Caco-2 (cell line): ENCODE results near the gene NEK9. TPM values are rescaled to one million over a fixed set of nuclear protein-coding genes. Genes with fewer than 3 reads are reported as not detected.
A peak's percentile ranks its signal among the peaks of the same experiment; 100 is the strongest.

ENCODE experiments used
- BruUV-seq: library from RNA; stranded (reverse); fragments of 400-500 nt; replicated peaks from 2 replicates; lab custom pipeline; 2021; lab: Mats Ljungman, UMichigan
- CTCF ChIA-PET: fragments of 300-600 bp; sonication (Branson Sonifier 250); formaldehyde crosslinking; loops from one replicate; lab custom pipeline; 2022; ENCODE audit warnings: antibody characterized with exemption; lab: Charles Lee
- POLR2A ChIA-PET: fragments of 300-600 bp; sonication (Branson Sonifier 250); formaldehyde crosslinking; loops from one replicate; lab custom pipeline; 2022; ENCODE audit warnings: antibody characterized with exemption; lab: Charles Lee
- DNase-seq, 2 experiments: peaks; one replicate each; pipeline versions ENCODE4 v3.0.0 to v3.0.0-alpha.2; 2020 to 2022
- H3K27me3 ChIP-seq: replicated peaks from 2 replicates; pipeline ENCODE4 v1.6.0; 2011; ENCODE audit warnings: low read length; ENCODE audit not compliant: control insufficient read depth, insufficient read depth
- H3K36me3 ChIP-seq: 2 replicates; pipeline ENCODE4 v1.5.1; 2011; ENCODE audit warnings: low read length; ENCODE audit not compliant: control insufficient read depth, insufficient read depth
- H3K4me1 ChIP-seq: fragments of 250-450 bp; sonication (Bioruptor Pico); 2 replicates; pipeline ENCODE4 v1.5.1; 2020; ENCODE audit warnings: mild to moderate bottlenecking
- H3K4me3 ChIP-seq: 2 replicates; pipeline ENCODE4 v1.5.1; 2011; ENCODE audit warnings: low read depth, mild to moderate bottlenecking, control low read depth, low read length
- H3K9me3 ChIP-seq: fragments of 250-450 bp; sonication (Bioruptor Pico); 2 replicates; pipeline ENCODE4 v1.5.1; 2020; ENCODE audit warnings: mild to moderate bottlenecking, moderate library complexity
- H3K27ac Mint-ChIP-seq: one replicate; pipeline ENCODE4 v1.8.0; 2022; ENCODE audit warnings: mixed read lengths; ENCODE audit not compliant: unreplicated experiment
- H3K27me3 Mint-ChIP-seq: one replicate; pipeline ENCODE4 v1.8.0; 2022; ENCODE audit warnings: mixed read lengths; ENCODE audit not compliant: insufficient read depth, unreplicated experiment
- H3K36me3 Mint-ChIP-seq: one replicate; pipeline ENCODE4 v1.8.0; 2022; ENCODE audit warnings: mild to moderate bottlenecking, mixed read lengths; ENCODE audit not compliant: insufficient read depth, unreplicated experiment
- H3K4me1 Mint-ChIP-seq: one replicate; pipeline ENCODE4 v1.8.0; 2022; ENCODE audit warnings: low read depth, mixed read lengths; ENCODE audit not compliant: unreplicated experiment
- H3K4me3 Mint-ChIP-seq: one replicate; pipeline ENCODE4 v1.8.0; 2022; ENCODE audit warnings: mild to moderate bottlenecking, moderate library complexity, mixed read lengths; ENCODE audit not compliant: unreplicated experiment
- H3K9me3 Mint-ChIP-seq: one replicate; pipeline ENCODE4 v1.8.0; 2022; ENCODE audit warnings: mixed read lengths; ENCODE audit not compliant: unreplicated experiment
- intact Hi-C: fragments of 100-400 bp; cut with micrococcal nuclease; formaldehyde crosslinking; loops from one replicate; pipeline ENCODE4 v1.10.0; 2022; ENCODE audit not compliant: unreplicated experiment
- total RNA-seq: library from RNA; stranded (reverse); gene quantifications from 2 replicates; pipeline ENCODE4 v1.2.3, GENCODE V29; 2022
- TF ChIP-seq, protein P1 (sequence below), 2 experiments: fragments of 200-600 bp in 1 of 2; IDR thresholded peaks; 1 replicate in 1 of 2; 2 replicates in 1 of 2; pipeline versions ENCODE4 v1.5.1 to v1.8.0; 2011 to 2022; ENCODE audit warnings: antibody characterized with exemption in 1 of 2, control low read depth in 1 of 2, inconsistent platforms in 1 of 2, low read depth in 1 of 2, low read length in 1 of 2, mild to moderate bottlenecking in 1 of 2, moderate library complexity in 1 of 2; ENCODE audit not compliant: insufficient read depth in 1 of 2, severe bottlenecking in 1 of 2, unreplicated experiment in 1 of 2

The NEK9 gene
- total RNA-seq, 1 experiment from 2014 or later = 69.2 TPM

DNA sequence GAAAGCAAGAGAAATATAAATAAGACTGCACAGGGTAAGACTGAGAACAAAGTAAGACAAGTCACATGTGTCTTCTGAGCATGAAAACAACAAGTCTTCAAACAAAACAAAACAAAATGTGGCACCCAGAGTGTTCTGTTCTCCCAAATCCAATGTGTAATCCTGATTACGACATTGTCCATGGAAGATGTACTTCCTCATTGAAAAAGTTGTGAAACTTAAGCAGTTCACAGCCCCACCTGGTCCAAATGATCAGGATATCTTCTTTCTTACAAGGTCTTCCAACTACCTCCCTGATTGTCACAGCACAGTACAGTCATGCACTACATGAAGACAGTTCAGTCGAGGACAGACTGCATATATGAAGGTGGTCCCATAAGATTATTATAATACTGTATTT lies 23.3 kb upstream of the NEK9 start:
- CTCF ChIA-PET = no interaction called here
- Mint-ChIP-seq H3K27me3 (no peaks in the 10 kb centered on the region), H3K36me3 (peaks cover 24% of the 10 kb centered on the region), H3K9me3 (no peaks in the 10 kb centered on the region), H3K27ac (no peak overlapping the region), H3K4me1 (peaks cover 13% of the 10 kb centered on the region), H3K4me3 (no peak overlapping the region)
- Histone ChIP-seq H3K4me1 (0 out of 2 replicates have a peak, but pooled peaks cover 15% of the 10 kb centered on the region), H3K4me3 (no peak overlapping the region), H3K27me3 (no peaks in the 10 kb centered on the region), H3K36me3 (no peaks in the 10 kb centered on the region), H3K9me3 (no peaks in the 10 kb centered on the region)
- no peak for DNase-seq
- intact Hi-C loops = no loop called here
- POLR2A ChIA-PET = no interaction called here
- TF ChIP-seq, protein P1, sequence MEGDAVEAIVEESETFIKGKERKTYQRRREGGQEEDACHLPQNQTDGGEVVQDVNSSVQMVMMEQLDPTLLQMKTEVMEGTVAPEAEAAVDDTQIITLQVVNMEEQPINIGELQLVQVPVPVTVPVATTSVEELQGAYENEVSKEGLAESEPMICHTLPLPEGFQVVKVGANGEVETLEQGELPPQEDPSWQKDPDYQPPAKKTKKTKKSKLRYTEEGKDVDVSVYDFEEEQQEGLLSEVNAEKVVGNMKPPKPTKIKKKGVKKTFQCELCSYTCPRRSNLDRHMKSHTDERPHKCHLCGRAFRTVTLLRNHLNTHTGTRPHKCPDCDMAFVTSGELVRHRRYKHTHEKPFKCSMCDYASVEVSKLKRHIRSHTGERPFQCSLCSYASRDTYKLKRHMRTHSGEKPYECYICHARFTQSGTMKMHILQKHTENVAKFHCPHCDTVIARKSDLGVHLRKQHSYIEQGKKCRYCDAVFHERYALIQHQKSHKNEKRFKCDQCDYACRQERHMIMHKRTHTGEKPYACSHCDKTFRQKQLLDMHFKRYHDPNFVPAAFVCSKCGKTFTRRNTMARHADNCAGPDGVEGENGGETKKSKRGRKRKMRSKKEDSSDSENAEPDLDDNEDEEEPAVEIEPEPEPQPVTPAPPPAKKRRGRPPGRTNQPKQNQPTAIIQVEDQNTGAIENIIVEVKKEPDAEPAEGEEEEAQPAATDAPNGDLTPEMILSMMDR (IDR thresholded peaks at IDR 0.05; ENCODE audit: insufficient read depth in 1 of 2, low read depth in 1 of 2, low read length in 1 of 2, severe bottlenecking in 1 of 2, unreplicated experiment in 1 of 2) = no peak
- BruUV-seq = no TSS peak

DNA sequence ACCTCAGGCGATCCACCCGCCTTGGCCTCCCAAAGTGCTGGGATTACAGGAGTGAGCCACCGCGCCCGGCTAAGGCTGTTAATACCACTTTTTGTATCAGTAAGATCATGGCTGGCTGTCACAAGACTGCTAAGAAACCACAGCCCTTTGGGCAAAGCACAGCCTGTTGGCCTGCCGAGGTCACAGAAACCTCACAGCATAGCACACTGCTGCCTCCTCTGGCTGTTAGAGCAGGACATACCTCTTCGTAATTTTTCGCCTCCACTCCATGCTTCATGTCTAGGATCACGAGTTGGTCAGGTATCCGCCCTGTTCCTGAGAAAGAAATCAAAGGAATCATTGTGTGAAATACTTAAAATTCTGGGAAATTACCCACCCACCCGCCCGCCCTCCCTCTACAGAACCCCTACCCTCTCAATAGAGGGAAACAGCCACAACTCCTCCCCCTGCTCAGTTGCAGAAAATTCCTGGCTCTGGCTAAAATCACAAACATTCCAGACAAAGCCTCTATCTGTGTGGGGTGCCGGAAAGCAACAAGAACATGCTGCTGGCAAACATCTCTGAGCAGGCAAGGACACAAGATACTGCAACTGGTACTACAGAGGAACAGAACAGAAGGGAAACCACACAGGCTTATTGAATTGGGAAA lies 20.7 kb upstream of the NEK9 start:
- no peaks in the 10 kb centered on the region for H3K27me3 ChIP-seq
- Mint-ChIP-seq H3K9me3 (no peaks in the 10 kb centered on the region), H3K27ac (peak overlapping the region; percentile 47), H3K4me1 (peaks cover 7% of the 10 kb centered on the region), H3K4me3 (no peak overlapping the region), H3K27me3 (no peaks in the 10 kb centered on the region), H3K36me3 (peaks cover 30% of the 10 kb centered on the region)
- 0 out of 2 replicates have a peak, but pooled peaks cover 7% of the 10 kb centered on the region for H3K4me1 ChIP-seq
- no TSS peak for BruUV-seq
- TF ChIP-seq, protein P1 (IDR thresholded peaks at IDR 0.05; ENCODE audit: insufficient read depth in 1 of 2, low read depth in 1 of 2, low read length in 1 of 2, severe bottlenecking in 1 of 2, unreplicated experiment in 1 of 2) = peak in 1 of 2 experiments; percentile 46
- ChIA-PET POLR2A (interaction anchor here (0.6 kb wide), 1 partner anchor 121 kb away, joined by 4 read pairs; no protein-coding TSS in a partner anchor), CTCF (no interaction called here)
- H3K36me3 ChIP-seq = peaks cover 2% of the 10 kb centered on the region; the same call in 1 of the 2 replicates
- intact Hi-C loops = no loop called here
- no peaks in the 10 kb centered on the region for H3K9me3 ChIP-seq
- no peak overlapping the region for H3K4me3 ChIP-seq
- DNase-seq = peak; percentile 48 to 59

DNA sequence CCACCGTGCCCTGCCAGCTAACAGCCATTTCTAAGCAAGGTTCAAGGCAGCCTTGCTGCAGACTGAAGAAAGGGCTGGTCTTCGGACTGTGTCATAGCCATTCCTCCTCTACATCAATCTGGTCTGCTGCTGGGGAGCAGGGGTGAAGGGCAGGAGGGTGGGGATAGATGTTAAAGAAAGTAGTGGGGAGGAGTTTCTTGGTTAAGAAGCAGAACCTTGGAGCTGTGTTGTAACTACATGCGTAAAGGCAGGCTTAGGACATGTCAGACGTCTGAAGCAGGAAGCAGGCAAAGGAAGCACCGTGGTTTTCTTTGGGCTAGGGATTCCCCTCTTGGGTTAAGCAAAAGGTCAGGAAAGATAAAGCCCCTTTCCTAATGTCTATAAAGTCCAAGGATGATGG lies 18.1 kb upstream of the NEK9 start:
- POLR2A ChIA-PET = interaction anchor here (0.5 to 1.1 kb wide), 2 partner anchors 122 to 149 kb away, joined by 4 to 7 read pairs; no protein-coding TSS in a partner anchor
- no peak overlapping the region for H3K4me3 Mint-ChIP-seq
- no peak for DNase-seq
- TF ChIP-seq, protein P1 (IDR thresholded peaks at IDR 0.05; ENCODE audit: insufficient read depth in 1 of 2, low read depth in 1 of 2, low read length in 1 of 2, severe bottlenecking in 1 of 2, unreplicated experiment in 1 of 2) = no peak
- H3K27me3 Mint-ChIP-seq = no peaks in the 10 kb centered on the region
- H3K36me3 ChIP-seq = peaks cover 2% of the 10 kb centered on the region; the same call in 1 of the 2 replicates
- intact Hi-C loops = no loop called here
- BruUV-seq = no TSS peak
- no peaks in the 10 kb centered on the region for H3K9me3 ChIP-seq
- H3K27me3 ChIP-seq = no peaks in the 10 kb centered on the region
- no peaks in the 10 kb centered on the region for H3K9me3 Mint-ChIP-seq
- H3K4me1 ChIP-seq = 0 out of 2 replicates have a peak, but pooled peaks cover 7% of the 10 kb centered on the region
- H3K4me3 ChIP-seq = no peak overlapping the region
- CTCF ChIA-PET = no interaction called here
- H3K4me1 Mint-ChIP-seq = peaks cover 7% of the 10 kb centered on the region
- H3K36me3 Mint-ChIP-seq = peaks cover 24% of the 10 kb centered on the region
- H3K27ac Mint-ChIP-seq = no peak overlapping the region
